ENCODE measurements around the gene LDLRAP1. TPM values are rescaled to one million over a fixed set of nuclear protein-coding genes. Genes with fewer than 3 reads are reported as not detected.
A peak's percentile ranks its signal among the peaks of the same experiment; 100 is the strongest.

The LDLRAP1 gene
- total RNA-seq, 1 experiment from 2014 or later: 14.5 TPM

GRCh38 chr1:25546193-25546592, 2.8 kb downstream of the LDLRAP1 start:
- Histone ChIP-seq H3K36me3 (ENCODE audit: control insufficient read depth, insufficient read depth, low read length) (no peaks in the 10 kb centered on the region; the same call in 1 of the 2 replicates), H3K27me3 (replicated peaks; ENCODE audit: control insufficient read depth, insufficient read depth, low read length) (no peaks in the 10 kb centered on the region), H3K4me3 (ENCODE audit: low read depth, low read length) (no peak overlapping the region), H3K4me1 (0 out of 2 replicates have a peak, but pooled peaks cover 6% of the 10 kb centered on the region), H3K9me3 (no peaks in the 10 kb centered on the region)
- Mint-ChIP-seq H3K27ac (ENCODE audit: unreplicated experiment) (no peak overlapping the region), H3K9me3 (ENCODE audit: unreplicated experiment) (no peaks in the 10 kb centered on the region), H3K36me3 (ENCODE audit: insufficient read depth, unreplicated experiment) (peaks cover 5% of the 10 kb centered on the region), H3K4me1 (ENCODE audit: low read depth, unreplicated experiment) (peaks cover 19% of the 10 kb centered on the region), H3K27me3 (ENCODE audit: insufficient read depth, unreplicated experiment) (no peaks in the 10 kb centered on the region), H3K4me3 (ENCODE audit: unreplicated experiment) (no peak overlapping the region)
- ChIA-PET CTCF (interaction anchor here (0.6 kb wide), 1 partner anchor 61 kb away, joined by 7 read pairs; no protein-coding TSS in a partner anchor), POLR2A (no interaction called here)
- TF ChIP-seq CTCF (IDR thresholded peaks at IDR 0.05; ENCODE audit: insufficient read depth in 1 of 2, low read depth in 1 of 2, low read length in 1 of 2, severe bottlenecking in 1 of 2, unreplicated experiment in 1 of 2): no peak
- intact Hi-C loops (cut with micrococcal nuclease; ENCODE audit: unreplicated experiment): no loop called here
- no TSS peak for BruUV-seq (replicated peaks)
- no peak for DNase-seq

DNA sequence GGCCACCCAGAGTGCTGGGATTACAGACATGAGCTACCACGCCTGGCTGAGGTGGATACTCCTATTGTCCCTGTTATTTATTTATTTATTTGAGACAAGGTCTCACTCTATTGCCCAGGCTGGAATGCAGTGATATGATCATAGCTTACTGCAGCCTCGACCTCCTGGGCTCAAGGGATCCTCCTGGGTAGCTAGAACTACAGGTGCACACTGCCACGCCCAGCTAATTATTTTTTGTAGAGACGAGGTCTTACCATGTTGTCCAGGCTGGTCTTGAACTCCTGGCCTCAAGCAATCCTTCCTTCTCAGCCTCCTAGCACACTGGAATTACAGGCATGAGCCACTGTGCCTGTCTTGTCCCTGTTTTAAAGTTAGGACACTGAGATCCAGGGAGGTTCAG, 5.2 kb downstream of the LDLRAP1 start:
- H3K9me3 ChIP-seq: no peaks in the 10 kb centered on the region
- POLR2A ChIA-PET: interaction anchor here (0.5 to 0.7 kb wide), 2 partner anchors 904 to 1085 kb away, joined by 3 to 5 read pairs; no protein-coding TSS in a partner anchor
- intact Hi-C loops (cut with micrococcal nuclease; ENCODE audit: unreplicated experiment): no loop called here
- no peak overlapping the region for H3K27ac Mint-ChIP-seq (ENCODE audit: unreplicated experiment)
- no TSS peak for BruUV-seq (replicated peaks)
- no peaks in the 10 kb centered on the region for H3K27me3 ChIP-seq (replicated peaks; ENCODE audit: control insufficient read depth, insufficient read depth, low read length)
- H3K27me3 Mint-ChIP-seq (ENCODE audit: insufficient read depth, unreplicated experiment): no peaks in the 10 kb centered on the region
- H3K4me1 ChIP-seq: 0 out of 2 replicates have a peak, but pooled peaks cover 6% of the 10 kb centered on the region
- peaks cover 5% of the 10 kb centered on the region for H3K36me3 Mint-ChIP-seq (ENCODE audit: insufficient read depth, unreplicated experiment)
- no peaks in the 10 kb centered on the region for H3K9me3 Mint-ChIP-seq (ENCODE audit: unreplicated experiment)
- H3K4me1 Mint-ChIP-seq (ENCODE audit: low read depth, unreplicated experiment): peaks cover 16% of the 10 kb centered on the region
- H3K4me3 ChIP-seq (ENCODE audit: low read depth, low read length): no peak overlapping the region
- TF ChIP-seq CTCF (IDR thresholded peaks at IDR 0.05; ENCODE audit: insufficient read depth in 1 of 2, low read depth in 1 of 2, low read length in 1 of 2, severe bottlenecking in 1 of 2, unreplicated experiment in 1 of 2): no peak
- CTCF ChIA-PET: no interaction called here
- no peaks in the 10 kb centered on the region; the same call in 1 of the 2 replicates for H3K36me3 ChIP-seq (ENCODE audit: control insufficient read depth, insufficient read depth, low read length)
- no peak overlapping the region for H3K4me3 Mint-ChIP-seq (ENCODE audit: unreplicated experiment)
- DNase-seq: no peak

DNA sequence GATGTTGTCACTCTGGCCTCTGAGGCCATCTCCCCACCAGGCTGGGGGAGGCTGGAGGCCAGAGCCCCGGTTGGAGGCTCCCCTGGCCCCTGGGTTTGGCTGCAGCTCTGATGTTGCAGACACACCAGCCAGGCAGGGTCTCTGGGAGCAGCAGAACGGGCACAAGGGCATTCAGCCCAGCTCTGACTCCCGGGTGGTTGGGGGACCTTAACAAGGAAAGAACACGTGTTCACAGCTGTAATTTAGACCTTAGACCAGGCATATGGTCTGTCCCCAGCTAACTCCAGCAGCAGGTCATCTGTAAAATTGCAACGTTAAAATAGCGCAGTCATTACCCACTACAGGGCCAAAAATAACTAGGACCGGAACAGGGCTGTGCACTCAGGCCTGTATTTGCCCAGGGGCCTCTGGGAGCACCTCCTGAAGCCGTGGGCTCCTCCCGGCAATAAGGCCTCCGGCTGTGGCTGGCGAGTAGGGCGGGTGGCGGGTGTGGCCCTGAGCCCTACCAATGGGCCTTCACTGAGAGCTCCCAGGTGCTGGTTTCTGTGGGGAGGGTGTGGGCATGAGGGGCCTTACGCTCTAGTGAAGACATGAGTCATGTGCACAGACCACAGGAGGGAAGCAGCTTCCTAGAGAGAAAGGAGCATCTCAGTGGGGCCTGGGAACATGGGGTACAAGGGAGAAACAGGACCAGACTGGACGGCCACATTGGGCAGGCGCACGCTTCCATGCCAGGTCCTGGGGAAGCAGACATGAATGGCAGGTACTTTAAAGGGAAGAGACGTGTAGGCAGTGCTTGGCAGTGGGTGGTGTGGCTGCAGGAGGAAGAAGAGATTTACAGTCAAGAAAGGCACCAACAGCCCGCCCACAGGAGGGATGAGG, 6.1 kb downstream of the LDLRAP1 start:
- Mint-ChIP-seq H3K4me1 (ENCODE audit: low read depth, unreplicated experiment) (peaks cover 16% of the 10 kb centered on the region), H3K4me3 (ENCODE audit: unreplicated experiment) (no peak overlapping the region), H3K36me3 (ENCODE audit: insufficient read depth, unreplicated experiment) (peaks cover 1% of the 10 kb centered on the region), H3K27me3 (ENCODE audit: insufficient read depth, unreplicated experiment) (no peaks in the 10 kb centered on the region), H3K9me3 (ENCODE audit: unreplicated experiment) (no peaks in the 10 kb centered on the region), H3K27ac (ENCODE audit: unreplicated experiment) (peak overlapping the region; percentile 43)
- no TSS peak for BruUV-seq (replicated peaks)
- no peak for DNase-seq
- no peak for TF ChIP-seq CTCF (IDR thresholded peaks at IDR 0.05; ENCODE audit: insufficient read depth in 1 of 2, low read depth in 1 of 2, low read length in 1 of 2, severe bottlenecking in 1 of 2, unreplicated experiment in 1 of 2)
- ChIA-PET POLR2A (no interaction called here), CTCF (no interaction called here)
- 0 out of 2 replicates have a peak, but pooled peaks cover 6% of the 10 kb centered on the region for H3K4me1 ChIP-seq
- intact Hi-C loops (cut with micrococcal nuclease; ENCODE audit: unreplicated experiment): no loop called here
- H3K27me3 ChIP-seq (replicated peaks; ENCODE audit: control insufficient read depth, insufficient read depth, low read length): no peaks in the 10 kb centered on the region
- H3K36me3 ChIP-seq (ENCODE audit: control insufficient read depth, insufficient read depth, low read length): no peaks in the 10 kb centered on the region; the same call in 1 of the 2 replicates
- no peak overlapping the region for H3K4me3 ChIP-seq (ENCODE audit: low read depth, low read length)
- H3K9me3 ChIP-seq: no peaks in the 10 kb centered on the region

Measured in Caco-2 (cell line).